Type B pancreatic cell (in vitro differentiated cells): ENCODE results near the gene MAPRE2. TPM values are rescaled to one million over a fixed set of nuclear protein-coding genes. Genes with fewer than 3 reads are reported as not detected.

Source experiments
- DNase-seq: peaks from one replicate; pipeline ENCODE4 v3.0.0; 2021; ENCODE audit warnings: mixed read lengths; ENCODE audit not compliant: unreplicated experiment; ENCODE audit errors: extremely low spot score
- H3K27ac Mint-ChIP-seq: 2 replicates; pipeline ENCODE4 v1.8.0; 2021; ENCODE audit warnings: mild to moderate bottlenecking, mixed read lengths
- H3K27me3 Mint-ChIP-seq: 2 replicates; pipeline ENCODE4 v1.8.0; 2021; ENCODE audit warnings: mixed read lengths
- H3K36me3 Mint-ChIP-seq: 2 replicates; pipeline ENCODE4 v1.8.0; 2021; ENCODE audit warnings: mixed read lengths
- H3K4me1 Mint-ChIP-seq: one replicate; pipeline ENCODE4 v1.8.0; 2021; ENCODE audit warnings: mixed read lengths; ENCODE audit not compliant: unreplicated experiment
- H3K4me3 Mint-ChIP-seq: 2 replicates; pipeline ENCODE4 v1.8.0; 2021; ENCODE audit warnings: mild to moderate bottlenecking, mixed read lengths
- H3K9me3 Mint-ChIP-seq: 2 replicates; pipeline ENCODE4 v1.8.0; 2021; ENCODE audit warnings: mixed read lengths
- total RNA-seq: library from RNA; stranded (reverse); gene quantifications from 2 replicates; pipeline ENCODE4 v1.2.1, GENCODE V29; 2021; ENCODE audit warnings: low replicate concordance
- TF ChIP-seq, protein P1 (sequence below): fragments of 200-600 bp; sonication (generic); conservative IDR thresholded peaks from 2 replicates; pipeline ENCODE4 v1.5.0; 2021; ENCODE audit warnings: antibody characterized with exemption, mild to moderate bottlenecking

The MAPRE2 gene
- total RNA-seq, 1 donor from 2014 or later = 28.0 TPM

DNA sequence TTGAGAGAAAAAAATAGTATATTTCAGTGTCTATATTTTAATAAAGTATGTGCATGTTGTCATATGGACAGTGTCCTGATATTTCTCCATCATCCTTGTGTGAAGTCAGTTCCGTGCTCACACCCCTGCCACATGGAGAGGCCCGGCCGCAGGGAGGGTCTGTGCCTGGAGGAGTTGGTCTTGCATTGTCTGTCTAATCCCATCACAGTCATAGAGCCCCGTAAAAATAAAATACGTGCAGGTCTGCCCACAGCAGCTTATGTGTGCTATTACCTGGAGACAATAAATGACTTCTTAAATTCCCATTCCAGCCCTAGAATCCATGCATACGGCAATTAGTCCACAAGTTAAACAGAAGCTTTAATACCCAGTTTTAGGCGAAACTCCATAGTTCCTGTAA lies 20.1 kb downstream of the MAPRE2 start:
- no peak for DNase-seq
- Mint-ChIP-seq H3K9me3 (no peaks in the 10 kb centered on the region), H3K27me3 (no peaks in the 10 kb centered on the region), H3K27ac (no peak overlapping the region), H3K4me3 (no peak overlapping the region), H3K4me1 (peaks cover 24% of the 10 kb centered on the region), H3K36me3 (no peaks in the 10 kb centered on the region)
- TF ChIP-seq, protein P1, sequence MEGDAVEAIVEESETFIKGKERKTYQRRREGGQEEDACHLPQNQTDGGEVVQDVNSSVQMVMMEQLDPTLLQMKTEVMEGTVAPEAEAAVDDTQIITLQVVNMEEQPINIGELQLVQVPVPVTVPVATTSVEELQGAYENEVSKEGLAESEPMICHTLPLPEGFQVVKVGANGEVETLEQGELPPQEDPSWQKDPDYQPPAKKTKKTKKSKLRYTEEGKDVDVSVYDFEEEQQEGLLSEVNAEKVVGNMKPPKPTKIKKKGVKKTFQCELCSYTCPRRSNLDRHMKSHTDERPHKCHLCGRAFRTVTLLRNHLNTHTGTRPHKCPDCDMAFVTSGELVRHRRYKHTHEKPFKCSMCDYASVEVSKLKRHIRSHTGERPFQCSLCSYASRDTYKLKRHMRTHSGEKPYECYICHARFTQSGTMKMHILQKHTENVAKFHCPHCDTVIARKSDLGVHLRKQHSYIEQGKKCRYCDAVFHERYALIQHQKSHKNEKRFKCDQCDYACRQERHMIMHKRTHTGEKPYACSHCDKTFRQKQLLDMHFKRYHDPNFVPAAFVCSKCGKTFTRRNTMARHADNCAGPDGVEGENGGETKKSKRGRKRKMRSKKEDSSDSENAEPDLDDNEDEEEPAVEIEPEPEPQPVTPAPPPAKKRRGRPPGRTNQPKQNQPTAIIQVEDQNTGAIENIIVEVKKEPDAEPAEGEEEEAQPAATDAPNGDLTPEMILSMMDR = no peak

DNA sequence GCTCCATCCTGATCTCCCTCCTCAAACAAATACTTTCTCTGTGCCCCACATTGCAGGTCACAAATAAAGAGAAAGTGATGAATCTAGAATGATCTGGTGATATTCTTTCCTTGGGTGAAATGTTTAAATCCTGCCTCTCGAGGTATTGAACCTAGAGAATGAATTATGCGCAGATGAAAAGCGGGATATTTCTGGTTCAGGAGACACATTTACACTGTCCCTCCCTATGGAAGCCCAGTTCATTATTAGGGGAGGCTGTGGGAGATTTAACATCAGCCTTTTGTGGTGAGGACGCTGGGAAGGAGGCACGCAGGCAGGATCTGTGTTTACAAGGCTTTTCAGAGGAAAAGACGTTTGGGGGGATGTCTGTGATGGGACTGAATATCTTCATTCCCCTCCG lies 20.6 kb downstream of the MAPRE2 start:
- Mint-ChIP-seq H3K27me3 (no peaks in the 10 kb centered on the region), H3K9me3 (no peaks in the 10 kb centered on the region), H3K36me3 (no peaks in the 10 kb centered on the region), H3K4me1 (peaks cover 28% of the 10 kb centered on the region), H3K4me3 (no peak overlapping the region), H3K27ac (no peak overlapping the region)
- TF ChIP-seq, protein P1 = no peak
- DNase-seq = no peak

DNA sequence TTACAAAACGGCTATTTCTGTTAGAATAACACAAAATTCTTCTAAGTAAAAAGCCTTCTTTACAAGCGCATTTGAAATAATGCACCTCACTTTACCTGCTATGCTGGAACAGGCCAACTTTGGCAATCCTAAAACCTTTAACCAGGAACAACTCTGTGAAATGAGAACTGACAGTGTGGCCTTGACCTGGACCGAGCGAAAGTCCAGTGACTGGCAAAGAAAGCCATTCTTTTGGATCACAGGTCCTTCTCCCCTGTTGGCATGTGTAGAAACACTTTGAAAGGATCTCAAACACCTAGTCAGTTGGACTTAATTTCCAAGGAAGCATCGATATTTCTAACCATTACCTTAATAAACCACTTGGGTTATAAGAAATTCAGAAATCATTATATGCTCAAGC lies 21.2 kb downstream of the MAPRE2 start:
- Mint-ChIP-seq H3K27me3 (no peaks in the 10 kb centered on the region), H3K4me3 (no peak overlapping the region), H3K27ac (no peak overlapping the region), H3K9me3 (no peaks in the 10 kb centered on the region), H3K36me3 (no peaks in the 10 kb centered on the region), H3K4me1 (peaks cover 32% of the 10 kb centered on the region)
- TF ChIP-seq, protein P1 = no peak
- no peak for DNase-seq

DNA sequence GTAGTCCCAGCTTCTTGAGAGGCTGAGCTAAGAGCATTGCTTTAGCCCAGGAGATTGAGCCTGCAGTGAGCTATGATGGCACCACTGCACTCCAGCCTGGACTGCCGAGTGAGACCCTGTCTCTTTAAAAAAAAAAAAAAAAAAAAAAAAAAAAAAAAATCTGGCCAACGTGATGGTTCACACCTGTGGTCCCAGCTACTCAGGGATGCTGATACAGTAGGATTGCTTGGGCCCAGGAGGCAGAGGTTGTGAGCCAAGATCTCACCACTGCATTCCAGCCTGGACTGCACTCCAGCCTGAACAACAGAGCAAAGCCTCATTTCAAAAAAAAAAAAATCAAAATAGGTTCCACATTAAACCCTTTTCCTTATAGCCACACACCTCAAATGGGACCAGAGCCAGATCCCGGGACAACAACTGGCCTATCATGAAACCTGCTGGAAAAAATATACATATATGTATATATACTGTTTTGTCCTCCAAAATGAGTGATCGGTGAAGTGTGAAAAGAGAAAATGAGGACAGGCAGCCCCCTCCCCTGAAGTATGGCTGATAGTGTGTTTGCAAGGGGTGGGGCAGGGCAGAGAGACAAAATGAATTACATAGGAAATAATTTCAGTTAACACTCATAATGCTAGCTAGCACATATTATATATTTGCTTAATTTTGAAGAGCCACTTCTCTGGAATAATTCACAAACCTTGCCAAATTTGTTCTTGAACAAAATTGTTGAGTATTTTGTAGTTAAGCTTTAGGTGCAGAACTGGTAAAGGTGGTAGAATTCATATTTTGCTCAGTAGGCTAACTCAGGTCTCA lies 22.9 kb downstream of the MAPRE2 start:
- peaks cover 32% of the 10 kb centered on the region for H3K4me1 Mint-ChIP-seq
- no peak for DNase-seq
- H3K27me3 Mint-ChIP-seq = no peaks in the 10 kb centered on the region
- TF ChIP-seq, protein P1 = no peak
- H3K27ac Mint-ChIP-seq = no peak overlapping the region
- H3K9me3 Mint-ChIP-seq = no peaks in the 10 kb centered on the region
- H3K36me3 Mint-ChIP-seq = no peaks in the 10 kb centered on the region
- no peak overlapping the region for H3K4me3 Mint-ChIP-seq

DNA sequence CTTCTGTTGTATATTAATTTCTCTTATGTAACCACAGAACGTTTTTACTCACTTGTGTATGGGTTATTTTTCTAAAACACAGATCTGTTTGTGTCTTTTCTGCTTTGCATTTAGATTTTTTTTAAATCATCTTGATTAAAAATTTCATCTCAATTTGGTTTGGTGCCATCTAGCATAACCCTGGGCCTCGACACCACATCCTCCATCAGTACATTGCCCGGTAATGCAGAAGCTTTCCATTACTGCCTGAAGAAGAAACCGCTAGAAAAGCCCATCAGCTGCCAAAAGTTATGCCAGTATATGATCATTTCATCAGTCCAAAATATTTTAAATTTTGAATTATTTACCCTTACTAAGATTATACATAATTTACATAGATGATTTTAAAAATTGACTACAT lies 26.2 kb downstream of the MAPRE2 start:
- Mint-ChIP-seq H3K4me1 (peaks cover 15% of the 10 kb centered on the region), H3K36me3 (peaks cover 5% of the 10 kb centered on the region), H3K9me3 (no peaks in the 10 kb centered on the region), H3K4me3 (no peak overlapping the region), H3K27me3 (no peaks in the 10 kb centered on the region), H3K27ac (no peak overlapping the region)
- no peak for DNase-seq
- TF ChIP-seq, protein P1 = no peak
